ENCODE measurements around the gene ASCL3. TPM values are rescaled to one million over a fixed set of nuclear protein-coding genes. Genes with fewer than 3 reads are reported as not detected.
"Not testable (repeated sequence)": the region's sequence is repeated elsewhere in the genome, so short reads cannot be mapped to it uniquely, and the experiment has no call there.

The ASCL3 gene
- polyA plus RNA-seq, 2 of the 4 experiments (the other 2 are of a cell fraction): not detected

- H3K4me2 ChIP-seq: peak overlapping the region; percentile 63
- TF ChIP-seq JUNB (IDR thresholded peaks at IDR 0.05) (peak; percentile 43), PHF8 (IDR thresholded peaks at IDR 0.05; ENCODE audit: borderline replicate concordance, low read depth) (no peak), E2F6 (IDR thresholded peaks at IDR 0.05; ENCODE audit: borderline replicate concordance, low read depth) (no peak), FOSL2 (IDR thresholded peaks at IDR 0.05) (no peak), FOSL2 (CRISPR knock-in tag; IDR thresholded peaks at IDR 0.05) (peak; percentile 28; the same call in 1 of the 2 replicates)
- POLR2A ChIA-PET: interaction anchor here (1.5 kb wide), 1 partner anchor 34 kb away, joined by 7 read pairs; no protein-coding TSS in a partner anchor
- H3K27ac ChIP-seq: peak overlapping the region; percentile 66 to 79
- DNase-seq (ENCODE audit: low read depth in 1 of 2, low spot score in 1 of 2): peak; percentile 25 to 56
- no peak overlapping the region for H3K4me3 ChIP-seq
- 29% methylated on average over 5 of the region's 5 CpGs for WGBS (ENCODE audit: missing lambda C conversion rate)
- FAIRE-seq: no peak
- peak in 1 of 2 experiments; percentile 51; a peak in 3 of 6 replicates for ATAC-seq
- peaks cover 42% of the 10 kb centered on the region for H3K4me1 ChIP-seq
- no peaks in the 10 kb centered on the region for H3K9me3 ChIP-seq
- CTCF ChIA-PET: interaction anchor here (2.4 kb wide), 1 partner anchor 9 kb away, joined by 5 read pairs; no protein-coding TSS in a partner anchor
Measured at GRCh38 chr11:8905528-8906165, 37.2 kb downstream of the ASCL3 start.

GRCh38 chr11:8899119-8899753, 43.6 kb downstream of the ASCL3 start:
- TF ChIP-seq EHF (CRISPR knock-in tag; IDR thresholded peaks at IDR 0.05) (no peak), KDM5A (IDR thresholded peaks at IDR 0.05) (no peak), MAFK (IDR thresholded peaks at IDR 0.05; ENCODE audit: partially characterized antibody) (no peak), NR3C1 (IDR thresholded peaks at IDR 0.05) (no peak), GATA3 (IDR thresholded peaks at IDR 0.05; ENCODE audit: borderline replicate concordance) (no peak), RARB (CRISPR knock-in tag; IDR thresholded peaks at IDR 0.05) (no peak), CHD2 (IDR thresholded peaks at IDR 0.05; ENCODE audit: low read length, partially characterized antibody) (no peak), RAD21 (conservative IDR thresholded peaks at IDR 0.05 in 1 of 2, IDR thresholded peaks at IDR 0.05 in 1 of 2) (no peak), HOXB13 (CRISPR knock-in tag; IDR thresholded peaks at IDR 0.05; ENCODE audit: low read depth) (no peak), ATOH8 (CRISPR knock-in tag; IDR thresholded peaks at IDR 0.05; ENCODE audit: low read depth) (no peak), RCOR1 (IDR thresholded peaks at IDR 0.05; ENCODE audit: low read depth, low read length) (no peak), PHF8 (IDR thresholded peaks at IDR 0.05; ENCODE audit: borderline replicate concordance, low read depth) (no peak), MAX (IDR thresholded peaks at IDR 0.05) (no peak), NFE2L2 (conservative IDR thresholded peaks at IDR 0.05; ENCODE audit: low read length) (no peak), POLR2AphosphoS2 (conservative IDR thresholded peaks at IDR 0.05; ENCODE audit: low read length) (no peak)
- no peaks in the 10 kb centered on the region for H3K4me1 ChIP-seq
- FAIRE-seq: no peak

GRCh38 chr11:8891185-8891584, 51.6 kb downstream of the ASCL3 start:
- CTCF ChIA-PET; FAIRE-seq; H3K27ac ChIP-seq; H3K9me3 ChIP-seq; H3K4me2 ChIP-seq; H3K4me3 ChIP-seq; POLR2A ChIA-PET; ATAC-seq; DNase-seq (ENCODE audit: low read depth in 1 of 2, low spot score in 1 of 2); H3K4me1 ChIP-seq: not testable (repeated sequence)
- WGBS (ENCODE audit: missing lambda C conversion rate): 53% methylated on average over 2 of the region's 2 CpGs

More at GRCh38 chr11:8899119-8899753, 43.6 kb downstream of the ASCL3 start:
- no peak for ATAC-seq
- ChIA-PET CTCF (no interaction called here), POLR2A (no interaction called here)
- H3K4me3 ChIP-seq: no peak overlapping the region
- no peak for DNase-seq (ENCODE audit: low read depth in 1 of 2, low spot score in 1 of 2)
- peaks cover 17% of the 10 kb centered on the region; the same call in 2 of the 3 replicates for H3K9me3 ChIP-seq
- H3K27ac ChIP-seq: no peak overlapping the region
- H3K4me2 ChIP-seq: no peak overlapping the region

Small RNA genes lying within 50 kb of the gene (small RNA-seq; reads per million reads assigned to genes)
- 0 reads per million in 6 experiments for gene RF00019

Other genes with a start within 250 kb of the ASCL3 start
- gene AKIP1, start 31.8 kb downstream of the ASCL3 start, polyA plus RNA-seq (2011; rRNA removed): 61.3 and 66.7 TPM in 2 replicates
- 54.2 to 61.5 TPM (median 57.7 TPM) in 3 replicates for gene AKIP1, start 31.8 kb downstream of the ASCL3 start, polyA plus RNA-seq (2017; fragmentation: RNase III; extraction: RNeasy Plus Mini Kit Qiagen cat#74134 plus additional on column Dnase treatment)
- not detected in 2 replicates for gene C11orf16, start 10.1 kb downstream of the ASCL3 start, polyA plus RNA-seq (2011; rRNA removed)
- not detected in 3 replicates for gene C11orf16, start 10.1 kb downstream of the ASCL3 start, polyA plus RNA-seq (2017; fragmentation: RNase III; extraction: RNeasy Plus Mini Kit Qiagen cat#74134 plus additional on column Dnase treatment)
- gene TMEM9B, start 21.4 kb upstream of the ASCL3 start, polyA plus RNA-seq (2011; rRNA removed): 43.4 and 47.3 TPM in 2 replicates
- gene TMEM9B, start 21.4 kb upstream of the ASCL3 start, polyA plus RNA-seq (2017; fragmentation: RNase III; extraction: RNeasy Plus Mini Kit Qiagen cat#74134 plus additional on column Dnase treatment): 34.6 to 37.1 TPM (median 35.1 TPM) in 3 replicates
- gene NRIP3, start 61.0 kb upstream of the ASCL3 start, polyA plus RNA-seq (2011; rRNA removed): 1.0 and 1.4 TPM in 2 replicates
- 0.49 to 0.96 TPM (median 0.57 TPM) in 3 replicates for gene NRIP3, start 61.0 kb upstream of the ASCL3 start, polyA plus RNA-seq (2017; fragmentation: RNase III; extraction: RNeasy Plus Mini Kit Qiagen cat#74134 plus additional on column Dnase treatment)
- 0.63 and 1.4 TPM in 2 replicates for gene SCUBE2, start 148.6 kb upstream of the ASCL3 start, polyA plus RNA-seq (2011; rRNA removed)
- 0.21 to 0.49 TPM (median 0.45 TPM) in 3 replicates for gene SCUBE2, start 148.6 kb upstream of the ASCL3 start, polyA plus RNA-seq (2017; fragmentation: RNase III; extraction: RNeasy Plus Mini Kit Qiagen cat#74134 plus additional on column Dnase treatment)